ENCODE results near the gene GGN.
A peak's percentile ranks its signal among the peaks of the same experiment; 100 is the strongest.

GRCh38 chr19:38362076-38362945 lies 25.5 kb downstream of the GGN start:
- TF ChIP-seq SP1 (IDR thresholded peaks at IDR 0.05) (no peak), BHLHE40 (IDR thresholded peaks at IDR 0.05; ENCODE audit: borderline replicate concordance) (no peak), CTBP1 (IDR thresholded peaks at IDR 0.05; ENCODE audit: borderline replicate concordance) (no peak), FOXK2 (IDR thresholded peaks at IDR 0.05) (no peak), NFRKB (IDR thresholded peaks at IDR 0.05) (no peak), L3MBTL2 (conservative IDR thresholded peaks at IDR 0.05) (peak; percentile 44), FOXA1 (IDR thresholded peaks at IDR 0.05) (no peak), TARDBP (IDR thresholded peaks at IDR 0.05) (no peak), FOXM1 (IDR thresholded peaks at IDR 0.05; ENCODE audit: borderline replicate concordance) (no peak), ZNF384 (IDR thresholded peaks at IDR 0.05) (peak; percentile 82), HDGF (IDR thresholded peaks at IDR 0.05; ENCODE audit: borderline replicate concordance) (no peak), LEF1 (IDR thresholded peaks at IDR 0.05; ENCODE audit: borderline replicate concordance) (no peak), PKNOX1 (IDR thresholded peaks at IDR 0.05) (no peak), SUZ12 (IDR thresholded peaks at IDR 0.05) (no peak)
